CD4-positive, alpha-beta T cell treated with Interleukin-12 subunit alpha and Interleukin-12 subunit beta, for 1 hour (primary cell): ENCODE results near the gene NXNL2.

ENCODE experiments used
- DNase-seq: peaks from one replicate; pipeline ENCODE4 v3.0.0-alpha.2; 2020

NXNL2 gene

GRCh38 chr9:88579050-88579715 lies 44.2 kb downstream of the NXNL2 start:
- no peak for DNase-seq

- no peak for DNase-seq
These were observed 46.0 kb downstream of the NXNL2 start for GRCh38 chr9:88580961-88581360.

DNA sequence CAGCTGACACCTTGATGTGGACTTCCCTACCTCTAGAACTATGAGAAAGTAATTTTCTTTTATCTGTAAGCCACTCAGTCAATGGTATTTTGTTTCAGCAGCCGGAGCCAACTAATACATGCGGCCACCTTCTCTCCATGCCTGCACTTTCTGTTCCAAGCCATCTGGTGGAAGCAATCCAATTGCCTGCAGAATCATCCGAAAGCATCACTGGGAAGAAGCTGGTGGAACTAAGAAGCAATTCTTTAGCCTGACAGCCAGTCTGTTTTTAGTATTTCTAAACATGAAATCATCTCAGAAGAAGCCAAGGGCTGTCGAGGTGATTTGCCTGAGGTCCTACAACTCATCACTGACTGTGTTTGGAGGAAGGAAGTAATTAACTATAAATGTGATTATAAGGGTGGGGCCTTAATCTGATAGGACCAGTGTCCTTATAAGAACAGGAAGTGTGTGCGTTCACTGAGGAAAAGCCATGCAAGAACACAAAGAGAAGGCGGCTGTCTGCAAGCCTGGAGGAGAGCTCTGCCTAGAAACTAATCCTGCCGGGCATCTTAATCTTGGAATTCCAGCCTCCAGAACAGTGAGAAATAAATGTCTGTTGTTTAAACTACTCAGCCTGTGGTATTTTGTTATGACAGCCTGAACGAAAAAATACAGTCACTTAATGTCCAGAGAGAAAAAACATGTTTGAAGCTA lies 49.1 kb downstream of the NXNL2 start:
- DNase-seq = no peak

- DNase-seq = no peak
These were observed 50.4 kb downstream of the NXNL2 start for GRCh38 chr9:88585426-88585825.

DNA sequence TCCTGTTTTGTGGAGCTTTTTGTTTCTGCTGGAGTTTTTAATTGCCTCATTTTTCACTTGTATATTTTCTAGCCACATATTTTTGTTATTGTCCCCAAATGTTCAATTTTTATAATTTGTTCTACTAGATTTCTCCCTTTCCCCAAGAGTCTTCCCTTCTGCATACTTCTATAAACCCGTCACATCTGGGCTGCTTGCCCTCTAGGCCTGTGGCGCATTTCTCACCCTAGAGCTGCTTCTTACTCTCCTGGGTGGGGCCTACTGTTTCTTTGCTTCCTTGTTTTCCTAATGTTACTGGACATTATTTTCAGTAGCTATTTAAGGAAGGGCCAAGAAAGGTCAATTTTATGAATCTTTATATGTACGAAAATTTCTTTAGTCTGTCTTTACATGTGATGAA lies 51.5 kb downstream of the NXNL2 start:
- DNase-seq = no peak

GRCh38 chr9:88587182-88587581 lies 52.2 kb downstream of the NXNL2 start:
- no peak for DNase-seq

DNA sequence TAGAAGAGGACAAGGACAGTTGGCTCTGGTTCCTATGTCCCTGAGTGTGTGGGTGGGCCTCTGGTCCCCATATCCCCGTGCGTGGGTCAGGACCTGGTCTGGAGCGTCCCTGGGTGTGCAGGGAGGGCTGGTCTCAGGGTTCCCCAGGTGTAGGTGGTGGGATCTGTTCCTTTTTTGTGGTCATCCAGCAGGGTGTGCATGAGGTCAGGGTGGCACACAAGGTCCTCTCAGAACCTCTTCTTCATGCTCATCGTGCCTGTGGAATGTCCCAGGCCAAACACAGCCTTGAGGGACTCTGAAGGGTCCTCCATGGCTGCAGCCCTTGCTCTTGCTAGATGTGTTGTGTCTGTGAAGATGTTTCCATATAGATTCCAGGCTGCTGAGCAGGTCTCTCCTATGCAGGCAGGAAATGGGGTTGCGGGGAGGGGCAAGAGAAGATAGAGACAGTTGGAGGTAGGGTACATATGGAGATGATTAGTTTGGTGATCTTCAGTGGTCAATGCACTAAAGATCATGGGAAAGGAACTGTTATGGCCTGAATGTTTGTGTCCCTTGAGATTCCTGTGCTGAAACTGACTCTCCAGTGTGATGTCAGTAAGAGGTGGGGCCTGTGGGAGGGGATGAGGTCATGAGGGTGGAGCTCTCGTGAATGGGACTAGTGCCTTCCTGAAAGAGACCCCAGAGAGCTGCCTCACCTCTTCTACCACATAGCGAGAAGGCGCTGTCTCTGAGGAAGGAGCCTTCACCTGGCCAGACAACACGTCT lies 53.1 kb downstream of the NXNL2 start:
- DNase-seq = no peak

DNA sequence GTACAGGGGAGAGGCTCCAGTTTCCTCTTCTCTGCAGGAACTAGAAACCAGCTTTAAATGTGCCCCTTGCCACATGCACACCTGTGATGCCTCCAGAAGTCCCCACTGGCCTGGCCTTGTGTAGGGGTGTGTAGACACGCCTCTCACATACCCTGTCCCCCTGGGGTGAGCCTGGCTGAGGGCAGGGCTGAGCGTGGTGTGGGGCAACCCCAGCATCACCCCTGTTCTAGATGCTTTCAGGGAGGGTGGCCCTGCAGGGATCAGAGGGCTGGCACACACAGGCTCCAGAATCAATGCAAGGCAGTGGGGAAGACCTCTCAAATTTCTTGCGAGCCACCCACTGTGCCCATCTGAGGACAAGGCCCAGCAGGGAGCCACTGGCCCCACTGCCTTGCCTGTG lies 54.7 kb downstream of the NXNL2 start:
- no peak for DNase-seq

- no peak for DNase-seq
These were observed 55.7 kb downstream of the NXNL2 start for GRCh38 chr9:88590558-88591146.

DNA sequence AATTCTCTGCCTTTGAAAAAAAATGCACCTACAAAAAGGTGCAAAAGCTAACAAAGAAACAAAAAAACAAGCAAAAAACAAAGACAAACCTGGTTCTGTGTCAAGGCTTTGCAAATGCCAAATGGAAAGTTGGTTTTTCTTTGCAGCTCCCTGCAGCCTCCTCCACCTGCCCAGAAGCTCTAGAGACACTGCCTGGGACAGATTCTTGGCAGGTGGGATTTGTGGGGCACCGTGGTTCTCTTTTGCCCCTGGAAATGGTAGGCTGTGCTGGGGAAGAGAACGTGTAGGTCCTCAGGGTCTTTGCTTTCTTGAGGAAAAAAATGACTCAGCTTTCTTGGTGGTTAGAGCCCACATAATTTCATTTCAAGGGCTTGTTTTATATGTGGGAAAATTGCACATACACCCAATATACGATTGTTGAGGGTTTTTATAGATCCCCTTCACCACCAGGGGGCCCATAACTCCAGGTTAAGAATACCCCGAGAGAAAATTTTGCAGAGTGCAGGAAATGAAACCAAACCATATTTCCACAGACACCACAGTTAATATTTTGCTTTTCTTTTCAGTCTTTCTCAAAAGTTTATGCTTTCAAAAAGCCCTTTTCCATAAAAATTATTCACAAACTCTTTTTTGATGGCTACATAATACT lies 58.7 kb downstream of the NXNL2 start:
- DNase-seq = peak; percentile 54
